GM12872 (cell line): ENCODE data around the gene DNAJC4.

Experiments
- CTCF ChIP-seq: IDR thresholded peaks from 3 replicates; pipeline ENCODE4 v1.5.1; 2011; ENCODE audit warnings: low read depth, mild to moderate bottlenecking, low read length, moderate library complexity; ENCODE audit not compliant: insufficient read depth

The DNAJC4 gene

GRCh38 chr11:64226507-64227051, 3.8 kb upstream of the DNAJC4 start:
- no peak for TF ChIP-seq CTCF

- no peak for TF ChIP-seq CTCF
Measured at GRCh38 chr11:64227405-64227956, 2.9 kb upstream of the DNAJC4 start.

GRCh38 chr11:64229090-64229743, 1.1 kb upstream of the DNAJC4 start:
- no peak for TF ChIP-seq CTCF

- no peak for TF ChIP-seq CTCF
Measured at GRCh38 chr11:64229744-64230170, 591 bp upstream of the DNAJC4 start.

- no peak for TF ChIP-seq CTCF
Measured at GRCh38 chr11:64230985-64231365, 627 bp downstream of the DNAJC4 start.

GRCh38 chr11:64231546-64231945, 1.2 kb downstream of the DNAJC4 start:
- no peak for TF ChIP-seq CTCF

- TF ChIP-seq CTCF, result no peak
Measured at GRCh38 chr11:64232182-64232966, 2.0 kb downstream of the DNAJC4 start.
